ENCODE measurements around the gene PRMT2.
"Not testable (repeated sequence)": the region's sequence is repeated elsewhere in the genome, so short reads cannot be mapped to it uniquely, and the experiment has no call there.

Gene PRMT2

DNA sequence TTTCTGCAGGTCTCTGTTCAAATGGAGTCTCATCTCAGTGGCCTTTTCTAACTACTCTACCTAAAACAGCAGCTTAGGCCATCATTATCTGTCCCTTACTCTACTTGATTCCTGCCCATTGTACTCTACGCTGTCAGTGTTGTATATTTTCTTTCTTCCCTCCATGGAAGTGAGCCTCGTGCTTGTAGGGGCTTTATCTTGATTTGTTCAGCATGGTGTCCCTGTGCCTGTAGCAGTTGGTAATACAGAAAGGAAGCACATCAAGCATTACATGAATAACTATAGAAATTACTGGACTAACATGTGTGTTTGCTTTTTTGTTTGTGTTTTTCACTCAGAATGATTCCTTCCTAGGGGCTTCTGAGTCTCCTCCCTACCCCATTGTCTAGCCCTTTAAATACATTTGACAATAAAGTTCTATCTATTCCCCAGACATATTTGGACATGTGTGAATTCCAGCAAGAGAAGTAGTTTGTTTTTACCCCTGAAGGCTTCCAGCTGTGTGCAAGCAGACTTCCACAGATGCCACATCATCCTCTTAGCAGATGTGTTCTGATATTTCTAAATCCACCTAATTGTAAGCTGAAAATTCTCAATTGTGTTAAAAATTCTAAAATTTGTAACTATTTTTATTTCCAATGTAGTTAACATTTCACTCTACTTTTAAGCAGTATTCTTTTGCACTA is 40.3 kb downstream of the PRMT2 start:
- DNase-seq: no peak

DNA sequence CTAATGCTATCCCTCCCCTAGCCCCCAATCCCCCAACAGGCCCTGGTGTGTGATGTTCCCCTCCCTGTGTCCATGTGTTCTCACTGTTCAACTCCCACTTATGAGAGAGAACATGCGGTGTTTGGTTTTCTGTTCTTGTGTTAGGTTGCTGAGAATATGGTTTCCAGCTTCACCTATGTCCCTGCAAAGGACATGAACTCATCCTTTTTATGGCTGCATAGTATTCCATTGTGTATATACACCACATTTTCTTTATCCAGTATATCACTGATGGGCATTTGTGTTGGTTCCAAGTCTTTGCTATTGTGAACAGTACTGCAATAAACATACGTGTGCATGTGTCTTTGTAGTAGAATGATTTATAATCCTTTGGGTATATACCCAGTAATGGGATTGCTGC is 41.1 kb downstream of the PRMT2 start:
- DNase-seq: not testable (repeated sequence)

DNA sequence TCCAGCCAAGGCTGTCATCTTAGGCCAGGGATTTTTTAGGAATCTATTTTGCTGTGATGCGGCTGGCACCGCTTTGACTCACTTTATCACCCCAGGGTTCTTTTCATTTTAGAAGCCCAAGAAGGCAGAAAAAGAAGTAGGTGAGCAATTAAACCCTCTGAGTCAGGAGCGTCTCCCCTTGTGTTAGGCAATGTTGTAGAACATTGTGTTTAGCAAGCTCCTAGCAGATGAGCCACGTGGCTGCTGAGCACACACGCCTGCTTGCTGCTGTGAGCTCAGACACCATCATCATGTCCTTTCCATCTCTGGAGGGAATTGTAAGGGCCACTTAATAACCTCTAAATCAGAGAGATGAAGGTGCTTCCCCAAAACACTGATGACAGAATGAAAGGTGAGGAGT is 46.1 kb downstream of the PRMT2 start:
- DNase-seq: not testable (repeated sequence)

DNA sequence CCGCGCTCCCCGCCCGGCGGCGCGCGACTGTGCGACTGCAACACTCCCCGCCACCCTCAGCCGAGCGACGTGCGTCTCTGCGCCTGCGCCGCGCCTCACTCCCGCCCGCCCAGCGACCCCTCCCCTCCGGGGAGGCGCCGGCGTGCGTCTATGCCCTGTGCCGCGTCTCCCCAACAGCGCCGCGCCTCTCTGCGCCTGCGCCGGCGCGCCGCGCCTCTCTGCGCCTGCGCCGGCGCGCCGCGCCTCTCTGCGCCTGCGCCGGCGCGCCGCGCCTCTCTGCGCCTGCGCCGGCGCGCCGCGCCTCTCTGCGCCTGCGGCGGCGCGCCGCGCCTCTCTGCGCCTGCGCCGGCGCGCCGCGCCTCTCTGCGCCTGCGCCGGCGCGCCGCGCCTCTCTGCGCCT is 63.2 kb downstream of the PRMT2 start:
- DNase-seq: not testable (repeated sequence)

DNA sequence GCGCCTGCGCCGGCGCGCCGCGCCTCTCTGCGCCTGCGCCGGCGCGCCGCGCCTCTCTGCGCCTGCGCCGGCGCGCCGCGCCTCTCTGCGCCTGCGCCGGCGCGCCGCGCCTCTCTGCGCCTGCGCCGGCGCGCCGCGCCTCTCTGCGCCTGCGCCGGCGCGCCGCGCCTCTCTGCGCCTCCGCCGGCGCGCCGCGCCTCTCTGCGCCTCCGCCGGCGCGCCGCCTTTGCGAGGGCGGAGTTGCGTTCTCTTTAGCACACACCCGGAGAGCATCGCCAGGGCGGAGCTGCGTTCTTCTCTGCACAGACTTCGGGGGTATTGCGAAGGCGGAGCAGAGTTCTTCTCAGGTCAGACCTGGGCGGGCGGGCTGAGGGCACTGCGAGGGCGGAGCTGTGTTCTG is 63.6 kb downstream of the PRMT2 start:
- not testable (repeated sequence) for DNase-seq
